Calu3 (cell line): Measurements from ENCODE around the gene ADAMTS18. TPM values are rescaled to one million over a fixed set of nuclear protein-coding genes. Genes with fewer than 3 reads are reported as not detected.

ENCODE experiments used
- BruUV-seq: library from RNA; stranded (reverse); fragments of 400-500 nt; replicated peaks from 2 replicates; lab custom pipeline; 2021; lab: Mats Ljungman, UMichigan
- CTCF ChIA-PET: fragments of 300-600 bp; sonication (Branson Sonifier 250); formaldehyde crosslinking; loops from one replicate; lab custom pipeline; 2022; ENCODE audit warnings: antibody characterized with exemption; lab: Charles Lee
- DNase-seq: peaks from one replicate; pipeline ENCODE4 v3.0.0; 2022
- H3K27ac Mint-ChIP-seq: one replicate; pipeline ENCODE4 v1.8.0; 2022; ENCODE audit warnings: mixed read lengths; ENCODE audit not compliant: unreplicated experiment
- H3K27me3 Mint-ChIP-seq: one replicate; pipeline ENCODE4 v1.8.0; 2022; ENCODE audit warnings: mixed read lengths; ENCODE audit not compliant: unreplicated experiment
- H3K36me3 Mint-ChIP-seq: one replicate; pipeline ENCODE4 v1.8.0; 2022; ENCODE audit warnings: mild to moderate bottlenecking, moderate library complexity, mixed read lengths; ENCODE audit not compliant: insufficient read depth, unreplicated experiment
- H3K4me1 Mint-ChIP-seq: one replicate; pipeline ENCODE4 v1.8.0; 2022; ENCODE audit warnings: mild to moderate bottlenecking, low read depth, mixed read lengths; ENCODE audit not compliant: unreplicated experiment
- H3K4me3 Mint-ChIP-seq: one replicate; pipeline ENCODE4 v1.8.0; 2022; ENCODE audit warnings: mild to moderate bottlenecking, low read depth, moderate library complexity, mixed read lengths; ENCODE audit not compliant: unreplicated experiment
- H3K9me3 Mint-ChIP-seq: one replicate; pipeline ENCODE4 v1.8.0; 2022; ENCODE audit warnings: low read depth, mixed read lengths; ENCODE audit not compliant: unreplicated experiment
- intact Hi-C: fragments of 100-400 bp; cut with micrococcal nuclease; formaldehyde crosslinking; loops from one replicate; pipeline ENCODE4 v1.10.0; 2022; ENCODE audit not compliant: unreplicated experiment
- total RNA-seq: library from RNA; stranded (reverse); gene quantifications from 2 replicates; pipeline ENCODE4 v1.2.3, GENCODE V29; 2022
- TF ChIP-seq, protein P1 (sequence below): fragments of 200-600 bp; IDR thresholded peaks from one replicate; pipeline ENCODE4 v1.8.0; 2022; ENCODE audit warnings: antibody characterized with exemption; ENCODE audit not compliant: unreplicated experiment

ADAMTS18 gene
- total RNA-seq, 1 experiment from 2014 or later, result not detected

DNA sequence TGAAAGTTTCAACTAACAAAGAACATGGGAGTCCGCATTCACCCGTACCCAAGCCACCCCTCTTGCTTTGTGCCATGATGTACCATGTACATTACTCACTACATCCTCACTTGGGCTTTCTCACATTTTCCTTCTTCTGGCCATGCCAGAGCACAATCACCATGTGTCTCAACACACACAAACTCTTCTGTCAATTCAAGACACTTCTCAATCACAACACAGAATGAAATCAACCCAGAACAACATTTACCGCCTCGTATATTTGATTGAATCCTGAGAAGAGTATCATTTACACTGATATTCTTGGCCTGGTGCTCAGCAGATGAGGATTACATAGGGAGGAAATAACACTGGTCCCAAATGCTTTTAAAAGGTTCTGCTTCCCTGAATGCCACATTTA lies 4.5 kb downstream of the ADAMTS18 start:
- TF ChIP-seq, protein P1, sequence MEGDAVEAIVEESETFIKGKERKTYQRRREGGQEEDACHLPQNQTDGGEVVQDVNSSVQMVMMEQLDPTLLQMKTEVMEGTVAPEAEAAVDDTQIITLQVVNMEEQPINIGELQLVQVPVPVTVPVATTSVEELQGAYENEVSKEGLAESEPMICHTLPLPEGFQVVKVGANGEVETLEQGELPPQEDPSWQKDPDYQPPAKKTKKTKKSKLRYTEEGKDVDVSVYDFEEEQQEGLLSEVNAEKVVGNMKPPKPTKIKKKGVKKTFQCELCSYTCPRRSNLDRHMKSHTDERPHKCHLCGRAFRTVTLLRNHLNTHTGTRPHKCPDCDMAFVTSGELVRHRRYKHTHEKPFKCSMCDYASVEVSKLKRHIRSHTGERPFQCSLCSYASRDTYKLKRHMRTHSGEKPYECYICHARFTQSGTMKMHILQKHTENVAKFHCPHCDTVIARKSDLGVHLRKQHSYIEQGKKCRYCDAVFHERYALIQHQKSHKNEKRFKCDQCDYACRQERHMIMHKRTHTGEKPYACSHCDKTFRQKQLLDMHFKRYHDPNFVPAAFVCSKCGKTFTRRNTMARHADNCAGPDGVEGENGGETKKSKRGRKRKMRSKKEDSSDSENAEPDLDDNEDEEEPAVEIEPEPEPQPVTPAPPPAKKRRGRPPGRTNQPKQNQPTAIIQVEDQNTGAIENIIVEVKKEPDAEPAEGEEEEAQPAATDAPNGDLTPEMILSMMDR, result no peak
- no peak for DNase-seq
- CTCF ChIA-PET, result no interaction called here
- Mint-ChIP-seq H3K36me3 (no peaks in the 10 kb centered on the region), H3K4me1 (no peaks in the 10 kb centered on the region), H3K4me3 (no peak overlapping the region), H3K27ac (no peak overlapping the region), H3K27me3 (peaks cover 86% of the 10 kb centered on the region), H3K9me3 (no peaks in the 10 kb centered on the region)
- intact Hi-C loops, result no loop called here
- BruUV-seq, result no TSS peak

DNA sequence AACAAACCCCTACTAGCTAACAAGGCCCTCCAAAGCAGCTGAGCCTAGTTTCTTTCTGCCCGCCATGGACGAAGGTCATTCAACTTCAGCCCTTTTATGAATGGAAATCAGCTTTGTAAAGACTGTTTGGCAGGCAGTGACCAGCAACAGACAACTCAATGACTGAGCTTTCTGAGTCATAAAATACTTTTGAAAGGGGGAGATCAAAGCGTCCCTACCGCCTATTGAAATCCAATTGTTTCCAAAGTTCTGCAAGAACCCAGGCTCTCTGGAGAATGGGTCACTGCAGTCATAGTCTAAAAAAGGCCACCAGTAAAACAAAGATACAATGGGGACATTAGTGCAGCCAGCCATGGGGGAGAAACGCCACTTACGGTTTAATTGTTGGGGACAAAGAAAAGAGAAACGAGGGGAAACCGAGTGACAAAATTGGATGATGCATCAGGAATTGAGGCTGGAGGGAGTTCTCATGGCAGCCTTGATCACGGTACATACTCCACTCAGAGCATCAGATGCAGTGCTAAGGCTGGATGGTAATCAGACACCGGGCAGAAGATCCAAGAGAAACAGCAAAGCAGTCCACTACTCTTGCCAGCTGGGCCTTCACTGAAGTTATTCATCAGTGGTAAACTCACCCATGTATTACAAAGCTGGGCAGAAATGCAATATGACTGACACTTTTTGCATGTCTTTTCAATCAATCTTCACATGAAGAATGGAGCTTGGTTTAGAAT lies 9.8 kb downstream of the ADAMTS18 start:
- BruUV-seq, result no TSS peak
- H3K27ac Mint-ChIP-seq, result no peak overlapping the region
- H3K27me3 Mint-ChIP-seq, result peaks cover 91% of the 10 kb centered on the region

DNA sequence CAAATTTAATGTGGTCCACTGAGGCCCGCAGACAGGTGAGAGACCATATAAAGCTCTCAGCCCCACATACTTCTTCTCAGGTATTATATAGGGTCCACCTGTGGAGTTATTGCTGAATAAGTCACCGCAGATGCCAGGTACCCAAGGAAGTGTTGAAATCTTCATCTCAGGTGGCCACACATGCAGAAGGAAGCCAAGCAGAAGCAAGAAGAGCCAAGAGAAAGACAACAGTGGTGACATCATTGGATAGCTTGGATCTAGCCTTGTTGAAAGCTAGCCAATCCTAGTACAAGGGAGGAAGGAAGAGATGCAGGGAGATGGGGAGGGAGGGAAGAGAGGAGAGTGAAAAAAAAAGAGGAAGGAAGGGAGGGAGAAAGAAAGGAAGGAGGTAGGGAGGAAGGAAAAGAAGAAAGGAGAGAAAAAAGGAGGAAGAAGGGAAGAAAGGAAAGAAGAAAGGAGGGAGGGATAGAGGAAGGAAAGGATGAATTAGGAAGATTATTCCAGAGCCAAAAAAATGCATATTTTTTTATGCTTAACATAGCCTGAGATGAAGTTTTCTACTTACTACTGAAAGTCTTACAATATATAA lies 12.5 kb downstream of the ADAMTS18 start:
- intact Hi-C loops, result no loop called here
- Mint-ChIP-seq H3K4me3 (no peak overlapping the region), H3K9me3 (peaks cover 5% of the 10 kb centered on the region), H3K4me1 (peaks cover 7% of the 10 kb centered on the region), H3K36me3 (no peaks in the 10 kb centered on the region), H3K27me3 (peaks cover 75% of the 10 kb centered on the region), H3K27ac (no peak overlapping the region)
- BruUV-seq, result no TSS peak
- TF ChIP-seq, protein P1, result no peak
- no peak for DNase-seq
- CTCF ChIA-PET, result no interaction called here

More for the DNA sequence above, 9.8 kb downstream of the ADAMTS18 start:
- Mint-ChIP-seq H3K4me3 (no peak overlapping the region), H3K4me1 (peaks cover 3% of the 10 kb centered on the region), H3K9me3 (peaks cover 5% of the 10 kb centered on the region), H3K36me3 (no peaks in the 10 kb centered on the region)
- TF ChIP-seq, protein P1, result no peak
- intact Hi-C loops, result no loop called here
- DNase-seq, result no peak
- CTCF ChIA-PET, result no interaction called here

DNA sequence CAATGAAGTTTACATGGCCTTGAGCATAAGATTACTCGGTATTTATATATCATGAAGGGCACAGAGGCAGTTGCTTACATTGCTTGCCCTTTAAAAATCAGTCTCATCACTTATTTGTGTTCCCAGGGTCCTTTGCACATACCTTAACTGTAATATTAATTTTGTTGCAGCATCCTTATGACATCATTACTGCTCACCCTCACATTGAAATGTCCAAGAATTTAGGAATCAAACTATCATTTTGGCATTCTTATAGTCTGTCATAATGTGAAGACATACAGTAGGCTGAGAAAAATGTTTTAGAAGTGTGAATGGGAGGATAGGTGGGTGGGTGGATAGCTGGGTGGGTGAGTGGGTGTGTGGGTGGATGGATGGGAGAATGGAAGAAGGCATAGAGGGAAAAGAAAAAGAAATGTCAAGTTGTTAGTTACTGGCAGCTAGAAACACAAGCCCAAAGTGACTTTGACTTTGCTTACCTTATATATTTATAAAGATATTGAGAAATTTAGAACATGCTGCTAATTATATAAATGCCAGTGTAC lies 17.8 kb downstream of the ADAMTS18 start:
- Mint-ChIP-seq H3K36me3 (no peaks in the 10 kb centered on the region), H3K4me3 (no peak overlapping the region), H3K9me3 (peaks cover 4% of the 10 kb centered on the region), H3K27me3 (peaks cover 30% of the 10 kb centered on the region), H3K4me1 (peaks cover 7% of the 10 kb centered on the region), H3K27ac (no peak overlapping the region)
- no TSS peak for BruUV-seq
- intact Hi-C loops, result no loop called here
- CTCF ChIA-PET, result interaction anchor here (0.5 kb wide), 1 partner anchor 1426 kb away, joined by 3 read pairs; no protein-coding TSS in a partner anchor
- TF ChIP-seq, protein P1, result no peak
- no peak for DNase-seq
